Neural progenitor cell (in vitro differentiated cells): Measurements from ENCODE around the gene CHST14. TPM values are rescaled to one million over a fixed set of nuclear protein-coding genes. Genes with fewer than 3 reads are reported as not detected.

Experiments
- DNase-seq: peaks from one replicate; pipeline ENCODE4 v3.0.0-alpha.2; 2016; ENCODE audit warnings: low spot score
- H2AFZ ChIP-seq: fragments of 200-600 bp; sonication (generic); replicated peaks from 2 replicates; pipeline ENCODE4 v1.6.1; 2016; ENCODE audit warnings: antibody characterized with exemption
- H3F3A ChIP-seq: fragments of 200-600 bp; sonication (generic); 2 replicates; pipeline ENCODE4 v1.6.1; 2016; ENCODE audit warnings: antibody characterized with exemption, low read depth
- H3K27ac ChIP-seq: fragments of 200-600 bp; sonication (generic); 2 replicates; pipeline ENCODE4 v1.5.1; 2016; ENCODE audit warnings: mild to moderate bottlenecking
- H3K27me3 ChIP-seq: fragments of 200-600 bp; sonication (generic); 2 replicates; pipeline ENCODE4 v1.6.1; 2016; ENCODE audit warnings: mild to moderate bottlenecking, moderate library complexity
- H3K36me3 ChIP-seq: fragments of 200-600 bp; sonication (generic); 2 replicates; pipeline ENCODE4 v1.5.1; 2016
- H3K4me1 ChIP-seq: fragments of 200-600 bp; sonication (generic); 2 replicates; pipeline ENCODE4 v1.6.1; 2016; ENCODE audit warnings: mixed run types
- H3K4me2 ChIP-seq: fragments of 200-600 bp; sonication (generic); 2 replicates; pipeline ENCODE4 v1.6.1; 2016
- H3K4me3 ChIP-seq: fragments of 200-600 bp; sonication (generic); 2 replicates; pipeline ENCODE4 v1.5.1; 2016
- H3K79me2 ChIP-seq: fragments of 200-600 bp; sonication (generic); 2 replicates; pipeline ENCODE4 v1.6.1; 2016; ENCODE audit warnings: low read depth
- H3K9ac ChIP-seq: fragments of 200-600 bp; sonication (generic); 2 replicates; pipeline ENCODE4 v1.6.1; 2016
- H3K9me3 ChIP-seq: fragments of 200-600 bp; sonication (generic); 2 replicates; pipeline ENCODE4 v1.5.1; 2016; ENCODE audit warnings: low read depth
- H4K20me1 ChIP-seq: fragments of 200-600 bp; sonication (generic); 2 replicates; pipeline ENCODE4 v1.6.1; 2016; ENCODE audit warnings: low read depth
- H3K27ac Mint-ChIP-seq: 3 replicates; pipeline ENCODE4 v1.8.0; 2021; ENCODE audit warnings: mixed read lengths
- H3K27me3 Mint-ChIP-seq: 2 replicates; pipeline ENCODE4 v1.8.0; 2022; ENCODE audit warnings: low read depth, mild to moderate bottlenecking, inconsistent platforms, moderate library complexity, mixed read lengths; ENCODE audit not compliant: insufficient read depth
- H3K36me3 Mint-ChIP-seq: 3 replicates; pipeline ENCODE4 v1.8.0; 2021; ENCODE audit warnings: mixed read lengths
- H3K4me1 Mint-ChIP-seq: 3 replicates; pipeline ENCODE4 v1.8.0; 2021; ENCODE audit warnings: mixed read lengths
- H3K4me3 Mint-ChIP-seq: 3 replicates; pipeline ENCODE4 v1.8.0; 2021; ENCODE audit warnings: mild to moderate bottlenecking, moderate library complexity, mixed read lengths
- H3K9me3 Mint-ChIP-seq: 3 replicates; pipeline ENCODE4 v1.8.0; 2020; ENCODE audit warnings: mixed read lengths
- EZH2 ChIP-seq: fragments of 200-600 bp; sonication (generic); IDR thresholded peaks from 2 replicates; pipeline ENCODE4 v1.6.1; 2017; ENCODE audit warnings: antibody characterized with exemption, mild to moderate bottlenecking, moderate library complexity
- EZH2phosphoT487 ChIP-seq: fragments of 200-600 bp; sonication (generic); IDR thresholded peaks from 2 replicates; pipeline ENCODE4 v1.6.1; 2017; ENCODE audit warnings: antibody characterized with exemption
- total RNA-seq: library from RNA; depleted of rRNA; stranded (reverse); fragments of >200 nt; gene quantifications from 2 replicates; pipeline ENCODE4 v1.2.3, GENCODE V29; 2015; ENCODE audit warnings: low replicate concordance
- TF ChIP-seq, protein P1 (sequence below): fragments of 200-600 bp; sonication (generic); IDR thresholded peaks from 2 replicates; pipeline ENCODE4 v1.5.1; 2017; ENCODE audit warnings: antibody characterized with exemption, mild to moderate bottlenecking

Gene CHST14
- total RNA-seq, 1 donor from 2014 or later = 11.9 TPM

DNA sequence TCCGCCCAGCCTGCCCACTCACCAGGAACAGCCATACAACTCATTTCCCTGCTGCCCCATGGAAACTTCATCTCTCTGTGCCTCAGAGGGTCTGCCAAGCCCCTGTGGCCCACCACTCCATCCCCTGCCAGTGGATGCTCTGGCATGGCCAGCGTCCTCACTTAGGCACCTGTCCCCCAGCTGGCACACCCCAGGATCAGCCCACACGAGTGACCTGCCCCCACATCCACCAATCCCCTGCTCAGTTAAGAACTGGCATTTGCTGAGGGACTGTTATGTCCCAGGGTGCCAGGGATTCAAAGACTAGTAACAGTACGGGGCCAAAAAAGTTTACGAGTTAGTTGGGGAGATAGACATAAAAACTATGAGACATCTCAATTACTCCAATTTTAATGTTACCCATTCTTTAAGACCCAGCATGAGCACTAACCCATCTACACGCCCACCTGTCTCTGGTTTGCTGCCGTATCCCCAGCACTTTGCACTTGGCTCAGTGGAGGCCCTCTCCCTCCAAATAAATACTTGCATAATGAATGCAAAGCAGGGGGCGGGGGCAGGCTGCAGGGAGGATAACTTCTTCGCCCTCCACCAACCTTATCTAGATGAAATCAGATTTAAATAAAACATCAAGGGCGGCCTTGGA, 41.6 kb upstream of the CHST14 start:
- Histone ChIP-seq H3K9ac (no peak overlapping the region), H3F3A (no peaks in the 10 kb centered on the region), H3K4me2 (no peak overlapping the region), H3K27me3 (peaks cover 17% of the 10 kb centered on the region), H3K36me3 (no peaks in the 10 kb centered on the region), H2AFZ (no peak overlapping the region), H4K20me1 (no peaks in the 10 kb centered on the region), H3K9me3 (no peaks in the 10 kb centered on the region), H3K79me2 (no peaks in the 10 kb centered on the region), H3K27ac (no peak overlapping the region), H3K4me1 (no peaks in the 10 kb centered on the region), H3K4me3 (no peak overlapping the region)
- no peak for TF ChIP-seq EZH2
- no peak for TF ChIP-seq EZH2phosphoT487
- TF ChIP-seq, protein P1, sequence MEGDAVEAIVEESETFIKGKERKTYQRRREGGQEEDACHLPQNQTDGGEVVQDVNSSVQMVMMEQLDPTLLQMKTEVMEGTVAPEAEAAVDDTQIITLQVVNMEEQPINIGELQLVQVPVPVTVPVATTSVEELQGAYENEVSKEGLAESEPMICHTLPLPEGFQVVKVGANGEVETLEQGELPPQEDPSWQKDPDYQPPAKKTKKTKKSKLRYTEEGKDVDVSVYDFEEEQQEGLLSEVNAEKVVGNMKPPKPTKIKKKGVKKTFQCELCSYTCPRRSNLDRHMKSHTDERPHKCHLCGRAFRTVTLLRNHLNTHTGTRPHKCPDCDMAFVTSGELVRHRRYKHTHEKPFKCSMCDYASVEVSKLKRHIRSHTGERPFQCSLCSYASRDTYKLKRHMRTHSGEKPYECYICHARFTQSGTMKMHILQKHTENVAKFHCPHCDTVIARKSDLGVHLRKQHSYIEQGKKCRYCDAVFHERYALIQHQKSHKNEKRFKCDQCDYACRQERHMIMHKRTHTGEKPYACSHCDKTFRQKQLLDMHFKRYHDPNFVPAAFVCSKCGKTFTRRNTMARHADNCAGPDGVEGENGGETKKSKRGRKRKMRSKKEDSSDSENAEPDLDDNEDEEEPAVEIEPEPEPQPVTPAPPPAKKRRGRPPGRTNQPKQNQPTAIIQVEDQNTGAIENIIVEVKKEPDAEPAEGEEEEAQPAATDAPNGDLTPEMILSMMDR = no peak
- H3K27me3 Mint-ChIP-seq = peaks cover 20% of the 10 kb centered on the region
- DNase-seq = no peak
- no peaks in the 10 kb centered on the region for H3K36me3 Mint-ChIP-seq
- peak overlapping the region; percentile 74 for H3K27ac Mint-ChIP-seq
- no peak overlapping the region for H3K4me3 Mint-ChIP-seq
- H3K4me1 Mint-ChIP-seq = peaks cover 11% of the 10 kb centered on the region
- no peaks in the 10 kb centered on the region for H3K9me3 Mint-ChIP-seq

DNA sequence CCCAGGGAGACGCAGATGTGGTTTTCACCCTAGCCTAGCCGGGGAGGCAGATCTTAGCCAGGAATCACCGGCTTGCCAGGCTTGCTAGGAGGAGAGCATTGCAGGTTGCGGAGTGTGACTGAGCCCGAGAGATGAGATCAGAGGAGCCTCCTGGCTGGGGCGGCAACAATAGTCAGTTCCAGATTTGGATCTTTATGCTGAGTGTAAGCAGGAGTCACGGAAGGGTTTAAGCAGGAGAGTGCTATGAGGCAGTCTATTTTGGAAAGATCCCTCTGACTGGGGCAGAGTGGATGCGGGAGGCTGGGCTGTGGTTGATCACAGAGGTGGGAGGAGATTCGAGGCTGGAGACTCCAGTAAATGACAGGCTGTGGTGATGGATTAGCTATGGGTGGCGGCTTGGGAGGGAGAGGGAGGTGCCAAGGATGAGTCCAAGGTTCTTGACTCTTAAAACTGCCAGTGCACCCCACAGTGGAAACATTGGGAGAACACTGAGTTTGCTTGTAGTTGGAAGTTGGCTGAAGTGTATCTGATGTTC, 40.4 kb upstream of the CHST14 start:
- DNase-seq = no peak
- Histone ChIP-seq H3K79me2 (no peaks in the 10 kb centered on the region), H3K27me3 (peaks cover 28% of the 10 kb centered on the region), H3K4me1 (peaks cover 1% of the 10 kb centered on the region), H3K36me3 (no peaks in the 10 kb centered on the region), H2AFZ (no peak overlapping the region), H3K4me3 (no peak overlapping the region), H3F3A (no peaks in the 10 kb centered on the region), H3K4me2 (no peak overlapping the region), H3K9ac (no peak overlapping the region), H3K9me3 (no peaks in the 10 kb centered on the region), H3K27ac (no peak overlapping the region), H4K20me1 (no peaks in the 10 kb centered on the region)
- H3K9me3 Mint-ChIP-seq = no peaks in the 10 kb centered on the region
- H3K36me3 Mint-ChIP-seq = no peaks in the 10 kb centered on the region
- peaks cover 11% of the 10 kb centered on the region for H3K4me1 Mint-ChIP-seq
- H3K27me3 Mint-ChIP-seq = peaks cover 27% of the 10 kb centered on the region
- TF ChIP-seq EZH2phosphoT487 (no peak), EZH2 (no peak)
- TF ChIP-seq, protein P1 = no peak
- H3K27ac Mint-ChIP-seq = no peak overlapping the region
- H3K4me3 Mint-ChIP-seq = no peak overlapping the region

DNA sequence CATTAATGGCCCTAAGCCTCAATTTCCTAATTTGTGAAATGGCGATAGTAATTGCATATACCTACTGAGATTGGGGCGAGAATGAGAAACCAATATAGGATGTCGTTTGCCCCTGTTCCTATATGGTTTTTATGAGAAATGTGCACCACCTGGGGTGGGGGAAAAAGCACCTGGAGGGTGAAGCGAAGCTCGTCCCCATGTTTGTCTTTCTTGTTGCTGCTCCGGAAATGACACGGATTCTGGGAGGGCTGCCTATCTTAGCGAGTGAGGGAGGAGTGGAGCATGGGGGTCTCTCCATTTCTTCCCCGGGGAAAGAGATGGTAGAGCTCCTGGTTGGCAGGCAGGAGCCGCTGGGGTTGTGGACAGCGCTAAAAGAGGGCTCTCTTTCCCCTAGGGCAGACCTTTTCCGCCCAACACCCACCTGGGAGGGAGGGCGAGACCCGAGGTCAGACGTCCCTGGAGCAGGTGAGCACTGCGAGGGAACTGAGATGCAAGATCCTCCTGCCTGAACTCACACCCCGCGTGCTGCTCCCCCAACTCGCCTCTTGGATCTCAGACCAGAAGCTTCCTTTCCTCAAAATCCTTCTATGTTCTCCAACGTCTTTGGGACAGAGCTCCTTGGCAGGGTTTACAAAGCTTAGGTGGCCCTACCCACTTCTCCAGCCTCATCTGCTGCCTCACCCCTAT, 35.6 kb upstream of the CHST14 start:
- H3K4me3 ChIP-seq = peak overlapping the region; percentile 64
- H3F3A ChIP-seq = peaks cover 20% of the 10 kb centered on the region
- no peaks in the 10 kb centered on the region for H3K79me2 ChIP-seq

More for the DNA sequence above, 35.6 kb upstream of the CHST14 start:
- Histone ChIP-seq H3K27me3 (peaks cover 74% of the 10 kb centered on the region), H3K36me3 (no peaks in the 10 kb centered on the region), H4K20me1 (no peaks in the 10 kb centered on the region), H3K27ac (no peak overlapping the region), H3K9ac (no peak overlapping the region), H3K9me3 (no peaks in the 10 kb centered on the region), H3K4me1 (peaks cover 36% of the 10 kb centered on the region), H2AFZ (peak overlapping the region; percentile 75), H3K4me2 (peak overlapping the region; percentile 89)
- Mint-ChIP-seq H3K9me3 (no peaks in the 10 kb centered on the region), H3K27ac (no peak overlapping the region), H3K4me3 (peak overlapping the region; percentile 57), H3K4me1 (peaks cover 41% of the 10 kb centered on the region), H3K27me3 (peaks cover 65% of the 10 kb centered on the region), H3K36me3 (no peaks in the 10 kb centered on the region)
- no peak for DNase-seq
- TF ChIP-seq EZH2 (no peak), EZH2phosphoT487 (no peak)
- TF ChIP-seq, protein P1 = no peak
